OCI-LY3 (cell line): ENCODE data around the gene DMWD.
"Not testable (repeated sequence)": the region's sequence is repeated elsewhere in the genome, so short reads cannot be mapped to it uniquely, and the experiment has no call there.

Source experiments
- H2AFZ ChIP-seq: fragments of 200-600, 300-600 bp; shearing (Covaris generic); 2 replicates; pipeline ENCODE4 v1.6.0; 2014; ENCODE audit warnings: antibody characterized with exemption, low read depth, low read length
- H3K27ac ChIP-seq: fragments of 200-600, 300-600 bp; sonication (generic); 2 replicates; pipeline ENCODE4 v1.5.1; 2014; ENCODE audit warnings: mild to moderate bottlenecking, low read length, moderate library complexity, mixed read lengths
- H3K27me3 ChIP-seq: fragments of 200-600, 300-600 bp; sonication (generic); 2 replicates; pipeline ENCODE4 v1.6.1; 2014; ENCODE audit warnings: low read depth, low read length, mixed read lengths
- H3K36me3 ChIP-seq: fragments of 200-600, 300-600 bp; sonication (generic); replicated peaks from 2 replicates; pipeline ENCODE3; 2014; ENCODE audit warnings: low read depth, low read length, mixed read lengths
- H3K4me1 ChIP-seq: fragments of 300-600, 200-600 bp; sonication (generic); 2 replicates; pipeline ENCODE4 v1.6.1; 2014; ENCODE audit warnings: low read length, mixed read lengths
- H3K4me2 ChIP-seq: fragments of 200-600, 300-600 bp; sonication (generic); 2 replicates; pipeline ENCODE4 v1.6.1; 2014; ENCODE audit warnings: low read length, mixed read lengths
- H3K4me3 ChIP-seq: fragments of 300-600, 200-600 bp; sonication (generic); 2 replicates; pipeline ENCODE4 v1.5.1; 2014; ENCODE audit warnings: antibody characterized with exemption, mild to moderate bottlenecking, low read length, moderate library complexity
- H3K79me2 ChIP-seq: fragments of 300-600, 200-600 bp; shearing (Covaris generic); 2 replicates; pipeline ENCODE4 v1.6.1; 2014; ENCODE audit warnings: mild to moderate bottlenecking, low read length, mixed read lengths
- H3K9ac ChIP-seq: fragments of 300-600, 200-600 bp; shearing (Covaris generic); 2 replicates; pipeline ENCODE4 v1.6.0; 2014; ENCODE audit warnings: mild to moderate bottlenecking, low read length, moderate library complexity
- H3K9me3 ChIP-seq: fragments of 200-600, 300-600 bp; shearing (Covaris generic); 2 replicates; pipeline ENCODE4 v1.6.1; 2014; ENCODE audit warnings: low read length, mixed read lengths; ENCODE audit not compliant: insufficient read depth
- H4K20me1 ChIP-seq: fragments of 200-600, 300-600 bp; sonication (generic); 2 replicates; pipeline ENCODE4 v1.6.1; 2016; ENCODE audit warnings: low read length, mixed read lengths; ENCODE audit not compliant: insufficient read depth
- EZH2phosphoT487 ChIP-seq: fragments of 200-600 bp; shearing (Covaris generic); IDR thresholded peaks from 2 replicates; pipeline ENCODE4 v1.6.1; 2018; ENCODE audit warnings: antibody characterized with exemption, mixed run types, low read depth
- TF ChIP-seq, protein P1 (sequence below): fragments of 200-600, 300-600 bp; sonication (generic); IDR thresholded peaks from 2 replicates; pipeline ENCODE4 v1.5.1; 2014; ENCODE audit warnings: antibody characterized with exemption, low read length, low read depth

Gene DMWD

DNA sequence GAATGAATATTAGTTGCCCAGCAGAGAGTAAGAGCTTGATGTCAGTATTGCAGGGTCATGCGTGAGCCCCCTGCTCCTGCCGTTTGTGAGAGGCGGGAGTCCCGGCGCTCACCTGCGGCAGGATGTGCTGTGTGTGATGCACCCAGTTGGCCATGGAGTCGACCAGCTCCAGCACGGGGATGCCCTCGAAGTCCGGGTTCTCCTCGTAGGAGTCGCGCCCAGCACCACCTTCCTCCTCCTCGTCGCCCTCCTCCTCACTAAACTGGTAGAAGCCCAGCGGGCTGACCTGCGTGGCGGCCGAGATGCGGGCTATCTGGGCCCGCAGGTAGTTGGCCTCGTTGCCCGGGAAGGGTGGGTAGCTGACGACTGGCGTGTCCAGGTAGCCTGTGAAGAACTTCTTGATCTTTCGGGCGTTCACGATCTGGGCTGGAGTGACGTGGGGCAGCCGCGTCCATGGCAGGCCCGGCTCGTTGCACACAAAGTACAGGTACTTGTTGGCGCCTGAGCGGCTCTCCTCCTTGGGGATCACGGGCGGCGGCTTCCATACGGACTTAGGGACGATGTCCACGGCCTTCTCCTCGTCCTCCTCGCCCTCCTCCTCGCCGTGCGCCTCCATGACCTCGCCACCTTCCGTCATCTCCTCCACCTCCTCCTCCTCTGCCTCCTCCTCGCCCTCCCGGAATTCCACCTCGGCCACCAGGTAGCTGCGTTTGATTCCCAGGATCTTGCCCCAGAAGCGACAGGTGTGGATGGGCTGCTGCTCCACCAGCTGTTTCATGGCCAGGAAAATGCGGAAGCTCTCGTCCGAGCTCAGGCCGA is 11.7 kb upstream of the DMWD start:
- no peaks in the 10 kb centered on the region for H3K36me3 ChIP-seq
- no peaks in the 10 kb centered on the region; the same call in 1 of the 2 replicates for H3K27me3 ChIP-seq
- H2AFZ ChIP-seq, result no peak overlapping the region
- no peak overlapping the region for H3K4me2 ChIP-seq
- H3K27ac ChIP-seq, result no peak overlapping the region
- H4K20me1 ChIP-seq, result no peaks in the 10 kb centered on the region
- TF ChIP-seq, protein P1, sequence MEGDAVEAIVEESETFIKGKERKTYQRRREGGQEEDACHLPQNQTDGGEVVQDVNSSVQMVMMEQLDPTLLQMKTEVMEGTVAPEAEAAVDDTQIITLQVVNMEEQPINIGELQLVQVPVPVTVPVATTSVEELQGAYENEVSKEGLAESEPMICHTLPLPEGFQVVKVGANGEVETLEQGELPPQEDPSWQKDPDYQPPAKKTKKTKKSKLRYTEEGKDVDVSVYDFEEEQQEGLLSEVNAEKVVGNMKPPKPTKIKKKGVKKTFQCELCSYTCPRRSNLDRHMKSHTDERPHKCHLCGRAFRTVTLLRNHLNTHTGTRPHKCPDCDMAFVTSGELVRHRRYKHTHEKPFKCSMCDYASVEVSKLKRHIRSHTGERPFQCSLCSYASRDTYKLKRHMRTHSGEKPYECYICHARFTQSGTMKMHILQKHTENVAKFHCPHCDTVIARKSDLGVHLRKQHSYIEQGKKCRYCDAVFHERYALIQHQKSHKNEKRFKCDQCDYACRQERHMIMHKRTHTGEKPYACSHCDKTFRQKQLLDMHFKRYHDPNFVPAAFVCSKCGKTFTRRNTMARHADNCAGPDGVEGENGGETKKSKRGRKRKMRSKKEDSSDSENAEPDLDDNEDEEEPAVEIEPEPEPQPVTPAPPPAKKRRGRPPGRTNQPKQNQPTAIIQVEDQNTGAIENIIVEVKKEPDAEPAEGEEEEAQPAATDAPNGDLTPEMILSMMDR, result no peak
- TF ChIP-seq EZH2phosphoT487, result no peak
- no peaks in the 10 kb centered on the region for H3K79me2 ChIP-seq
- H3K9me3 ChIP-seq, result no peaks in the 10 kb centered on the region
- H3K4me3 ChIP-seq, result no peak overlapping the region
- peaks cover 22% of the 10 kb centered on the region for H3K4me1 ChIP-seq
- no peak overlapping the region for H3K9ac ChIP-seq

DNA sequence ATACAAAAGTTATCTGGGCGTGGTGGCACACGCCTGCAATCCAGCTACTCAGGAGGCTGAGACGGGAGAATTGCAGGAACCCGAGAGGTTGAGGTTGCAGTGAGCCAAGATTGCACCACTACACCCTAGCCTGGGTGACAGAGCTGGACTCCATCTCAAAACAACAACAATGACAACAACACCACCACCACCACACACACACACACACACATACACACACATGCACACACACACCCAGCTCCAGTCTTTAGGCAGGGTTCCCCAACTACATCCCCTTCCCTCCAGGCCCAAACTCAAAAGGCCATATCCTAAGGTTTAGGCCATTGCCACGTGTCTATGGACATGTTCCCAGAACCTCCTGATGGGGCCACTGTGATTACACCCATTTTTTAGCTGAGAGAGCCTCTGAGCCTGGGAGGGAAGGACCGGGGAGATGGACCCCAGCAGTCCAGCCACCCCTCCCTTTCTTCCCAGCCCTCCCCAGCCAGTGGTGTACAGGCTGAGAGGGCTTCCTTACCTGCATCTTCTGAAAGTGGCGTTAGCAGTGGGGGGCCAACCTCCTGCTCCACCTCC is 9.0 kb upstream of the DMWD start:
- Histone ChIP-seq H3K9ac (no peak overlapping the region), H3K9me3 (no peaks in the 10 kb centered on the region), H3K27ac (no peak overlapping the region), H4K20me1 (no peaks in the 10 kb centered on the region), H2AFZ (0 out of 2 replicates have a peak overlapping the region, but pooled peaks have one; percentile 4), H3K4me2 (peak overlapping the region; percentile 23; the same call in 1 of the 2 replicates), H3K4me3 (no peak overlapping the region), H3K36me3 (no peaks in the 10 kb centered on the region), H3K79me2 (no peaks in the 10 kb centered on the region), H3K4me1 (peaks cover 26% of the 10 kb centered on the region), H3K27me3 (no peaks in the 10 kb centered on the region; the same call in 1 of the 2 replicates)
- no peak for TF ChIP-seq EZH2phosphoT487
- TF ChIP-seq, protein P1, result no peak

DNA sequence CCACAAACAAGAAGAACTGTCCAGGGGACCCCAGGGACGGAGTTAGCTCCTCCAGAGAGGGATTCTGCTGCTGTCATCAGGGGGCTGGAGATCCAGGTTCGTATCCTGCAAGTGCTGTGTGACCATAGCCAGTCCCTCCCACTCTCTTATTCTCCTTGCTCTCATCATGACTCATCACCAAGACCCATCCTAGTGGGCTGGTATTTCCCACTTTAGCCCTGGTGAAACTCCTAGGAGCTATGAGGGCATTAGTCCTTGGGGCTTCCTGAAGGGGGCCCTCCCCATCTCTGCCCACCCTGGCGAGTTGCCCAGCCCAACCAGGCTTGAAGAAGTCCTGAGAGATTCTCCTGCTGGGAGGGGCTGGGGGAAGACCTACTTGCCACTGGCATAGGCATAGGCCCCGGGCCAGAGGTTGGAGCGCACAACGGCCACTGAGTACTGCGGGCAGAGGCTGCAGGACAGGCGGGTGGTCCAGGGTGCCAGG is 7.5 kb upstream of the DMWD start:
- Histone ChIP-seq H3K36me3 (no peaks in the 10 kb centered on the region), H3K4me3 (no peak overlapping the region), H4K20me1 (no peaks in the 10 kb centered on the region), H3K27me3 (no peaks in the 10 kb centered on the region; the same call in 1 of the 2 replicates), H3K4me1 (peaks cover 26% of the 10 kb centered on the region), H3K4me2 (peak overlapping the region; percentile 33), H3K27ac (no peak overlapping the region), H2AFZ (no peak overlapping the region), H3K9ac (no peak overlapping the region), H3K9me3 (no peaks in the 10 kb centered on the region), H3K79me2 (no peaks in the 10 kb centered on the region)
- TF ChIP-seq, protein P1, result no peak
- TF ChIP-seq EZH2phosphoT487, result no peak

DNA sequence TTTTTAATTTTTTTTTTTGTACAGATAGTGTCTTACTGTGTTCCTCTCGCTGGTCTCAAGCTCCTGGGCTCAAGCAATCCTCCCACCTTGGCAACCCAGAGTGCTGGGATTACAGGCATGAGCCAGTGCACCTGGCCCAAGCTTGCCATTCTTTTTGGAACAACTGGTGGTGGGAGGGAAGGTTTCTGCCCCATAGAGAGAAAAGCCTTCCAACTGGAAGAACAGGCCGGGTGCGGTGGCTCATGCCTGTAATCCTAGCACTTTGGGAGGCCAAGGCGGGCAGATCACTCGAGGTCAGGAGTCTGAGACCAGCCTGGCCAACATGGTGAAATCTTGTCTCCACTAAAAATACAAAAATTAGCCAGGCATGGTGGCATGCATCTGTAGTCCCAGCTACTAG is 6.9 kb upstream of the DMWD start:
- not testable (repeated sequence) for H3K4me3 ChIP-seq, H2AFZ ChIP-seq, H3K79me2 ChIP-seq, H3K36me3 ChIP-seq, H3K9me3 ChIP-seq, H3K27me3 ChIP-seq, H3K9ac ChIP-seq, H3K27ac ChIP-seq, H4K20me1 ChIP-seq
- H3K4me2 ChIP-seq, result peak overlapping the region; percentile 70; the same call in 1 of the 2 replicates
- H3K4me1 ChIP-seq, result peaks cover 26% of the 10 kb centered on the region
